Dermis lymphatic vessel endothelial cell (primary cell): ENCODE measurements around the gene LRRC18. TPM values are rescaled to one million over a fixed set of nuclear protein-coding genes. Genes with fewer than 3 reads are reported as not detected.

ENCODE experiments used
- total RNA-seq: library from RNA; depleted of rRNA; stranded (reverse); fragments of >200 nt; gene quantifications from 2 replicates; pipeline ENCODE4 v1.2.1, GENCODE V29; 2014

LRRC18 gene
- total RNA-seq, result under 0.01 TPM in 1 of 2 replicates, not detected in the other

DNA sequence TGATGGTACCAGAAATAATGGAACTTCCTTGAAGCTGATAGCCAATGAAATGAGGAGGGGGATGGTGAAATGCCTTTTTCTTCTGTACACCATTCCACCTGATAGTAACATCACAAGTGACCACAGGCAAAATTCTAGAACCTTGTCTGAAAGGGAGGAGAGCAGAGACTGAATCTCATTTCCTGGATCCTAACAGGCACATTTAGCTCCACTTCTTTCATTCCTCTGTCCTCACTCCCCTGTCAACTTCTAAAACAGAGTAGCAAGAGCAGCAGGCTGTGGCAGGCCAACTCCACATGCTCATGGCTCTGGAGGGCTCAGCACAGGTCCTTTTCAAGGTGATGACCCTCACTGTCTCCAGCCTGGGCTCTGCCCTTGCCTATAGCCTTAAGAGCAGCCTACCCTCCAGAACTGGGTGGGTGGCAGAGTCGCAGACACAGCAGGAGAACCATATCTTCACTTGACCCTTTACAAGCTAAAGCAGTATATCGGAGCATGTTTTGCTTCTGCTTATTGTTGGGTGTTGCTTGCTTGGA lies at the start of gene LRRC18:
Gene LRRC18, minus strand, starts transcription at position 51 of the 536 bp plus-strand sequence. CDS start 25,685 bp downstream, outside the sequence.

Other genes starting within 250 kb of the LRRC18 start
- 0.65 and 2.8 TPM in 2 replicates for gene VSTM4, start 175.7 kb upstream of the LRRC18 start, total RNA-seq
- not detected in 2 replicates for gene FAM170B, start 194.2 kb upstream of the LRRC18 start, total RNA-seq
- gene TMEM273, start 248.6 kb upstream of the LRRC18 start, total RNA-seq, result 5.6 and 29.3 TPM in 2 replicates